ENCODE results near the gene PRKCE. TPM values are rescaled to one million over a fixed set of nuclear protein-coding genes. Genes with fewer than 3 reads are reported as not detected.

Gene PRKCE
- total RNA-seq, 1 donor from 2014 or later: 24.2 TPM

DNA sequence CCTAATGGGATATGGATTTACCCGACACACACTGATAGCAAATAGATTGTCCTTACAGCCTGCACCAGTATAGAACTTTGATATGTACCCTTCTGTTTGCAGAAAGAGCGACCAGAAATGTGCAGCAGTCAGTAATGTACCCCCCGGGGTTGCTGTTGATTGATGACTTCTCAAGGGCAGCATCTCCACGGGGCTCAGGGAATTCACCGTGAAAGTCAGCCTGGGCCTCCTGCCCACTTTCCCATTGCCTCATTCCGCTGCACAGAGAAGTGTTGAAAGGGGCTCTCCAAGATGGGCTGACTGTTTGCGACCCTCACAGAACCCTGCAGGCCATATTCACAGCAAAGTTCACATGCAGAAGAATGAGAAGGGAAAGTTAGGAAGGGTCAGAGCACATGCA, 241.3 kb downstream of the PRKCE start:
- H3K27ac Mint-ChIP-seq (ENCODE audit: unreplicated experiment): no peak overlapping the region
- TF ChIP-seq CTCF (IDR thresholded peaks at IDR 0.05; ENCODE audit: unreplicated experiment): no peak
- H3K9me3 Mint-ChIP-seq (ENCODE audit: unreplicated experiment): no peaks in the 10 kb centered on the region
- H3K4me3 Mint-ChIP-seq (ENCODE audit: unreplicated experiment): no peak overlapping the region
- H3K27me3 Mint-ChIP-seq (ENCODE audit: unreplicated experiment): peaks cover 9% of the 10 kb centered on the region
- H3K36me3 Mint-ChIP-seq (ENCODE audit: low read depth, unreplicated experiment): peaks cover 3% of the 10 kb centered on the region
- DNase-seq (ENCODE audit: low spot score): no peak
- no peaks in the 10 kb centered on the region for H3K4me1 Mint-ChIP-seq (ENCODE audit: unreplicated experiment)

DNA sequence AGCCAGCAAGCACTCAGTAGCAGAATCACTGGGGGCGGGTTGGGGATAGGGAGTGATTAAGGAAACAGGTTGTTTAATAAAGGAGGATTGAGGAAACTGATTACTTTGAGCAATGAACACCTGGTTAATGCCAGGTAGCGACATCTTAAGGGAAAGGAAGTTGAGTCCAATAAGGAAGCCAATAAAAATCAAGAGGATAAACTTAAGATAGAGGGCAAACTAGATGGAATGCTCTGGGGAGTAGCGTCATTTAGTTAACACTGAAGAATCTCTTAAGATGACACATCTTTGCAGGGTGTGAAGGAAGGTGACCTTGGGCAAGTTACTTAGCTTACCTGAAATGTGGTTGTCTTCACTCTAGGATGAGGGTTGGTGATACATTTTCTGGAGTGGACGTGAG, 242.7 kb downstream of the PRKCE start:
- Mint-ChIP-seq H3K4me1 (ENCODE audit: unreplicated experiment) (no peaks in the 10 kb centered on the region), H3K4me3 (ENCODE audit: unreplicated experiment) (no peak overlapping the region), H3K27me3 (ENCODE audit: unreplicated experiment) (peaks cover 8% of the 10 kb centered on the region), H3K36me3 (ENCODE audit: low read depth, unreplicated experiment) (peaks cover 3% of the 10 kb centered on the region), H3K9me3 (ENCODE audit: unreplicated experiment) (no peaks in the 10 kb centered on the region), H3K27ac (ENCODE audit: unreplicated experiment) (no peak overlapping the region)
- DNase-seq (ENCODE audit: low spot score): no peak
- no peak for TF ChIP-seq CTCF (IDR thresholded peaks at IDR 0.05; ENCODE audit: unreplicated experiment)

DNA sequence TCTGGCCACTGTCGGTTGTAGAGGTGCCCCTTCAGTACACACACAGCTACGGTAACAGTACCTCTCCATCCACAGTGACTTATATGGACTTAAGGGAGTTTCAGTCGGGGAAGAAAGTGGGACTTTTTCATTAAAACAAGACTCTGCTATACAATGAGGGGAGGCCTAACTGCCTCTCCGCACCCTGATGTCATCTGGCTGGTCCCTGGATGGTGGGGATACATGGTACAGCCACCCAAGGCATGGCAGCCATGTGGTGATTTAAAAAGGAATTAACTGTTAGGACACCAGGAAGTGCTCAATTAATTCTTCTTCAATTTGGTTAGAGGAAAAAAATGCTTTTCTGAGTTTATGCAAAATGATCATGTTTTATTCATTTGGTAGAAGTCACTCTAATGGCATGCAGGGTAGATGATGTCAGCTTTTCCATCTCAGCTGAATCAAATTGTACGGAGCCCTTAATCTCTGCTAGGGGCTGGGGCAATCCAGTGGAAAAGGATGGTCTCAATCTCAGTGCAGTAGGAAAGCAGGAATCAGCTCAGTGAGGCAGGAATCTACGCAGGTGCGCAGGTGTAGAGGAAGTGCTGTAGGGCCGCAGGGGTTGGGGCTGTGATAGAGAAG, 243.9 kb downstream of the PRKCE start:
- Mint-ChIP-seq H3K4me1 (ENCODE audit: unreplicated experiment) (no peaks in the 10 kb centered on the region), H3K9me3 (ENCODE audit: unreplicated experiment) (no peaks in the 10 kb centered on the region), H3K36me3 (ENCODE audit: low read depth, unreplicated experiment) (peaks cover 3% of the 10 kb centered on the region), H3K27me3 (ENCODE audit: unreplicated experiment) (peaks cover 8% of the 10 kb centered on the region), H3K4me3 (ENCODE audit: unreplicated experiment) (no peak overlapping the region), H3K27ac (ENCODE audit: unreplicated experiment) (no peak overlapping the region)
- DNase-seq (ENCODE audit: low spot score): no peak
- TF ChIP-seq CTCF (IDR thresholded peaks at IDR 0.05; ENCODE audit: unreplicated experiment): no peak

DNA sequence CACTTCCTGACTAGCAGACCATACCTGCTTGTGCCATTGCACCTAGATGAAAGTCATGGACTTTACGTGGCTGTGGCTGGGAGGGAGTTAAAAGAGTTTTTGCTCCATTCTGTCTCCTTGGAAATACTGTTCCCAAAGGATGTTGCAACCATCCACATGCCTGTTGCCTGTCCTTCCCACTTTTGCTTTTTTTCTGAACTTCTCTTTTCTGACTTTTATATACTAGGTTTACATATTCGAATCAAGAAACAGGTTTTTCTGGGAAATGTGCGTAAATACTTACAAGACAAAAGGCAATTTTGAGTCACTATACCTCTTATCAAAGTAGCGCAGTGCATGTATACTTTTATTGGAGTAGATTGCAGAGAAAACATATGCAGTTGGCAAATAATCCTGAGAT, 244.8 kb downstream of the PRKCE start:
- Mint-ChIP-seq H3K9me3 (ENCODE audit: unreplicated experiment) (no peaks in the 10 kb centered on the region), H3K4me1 (ENCODE audit: unreplicated experiment) (no peaks in the 10 kb centered on the region), H3K27ac (ENCODE audit: unreplicated experiment) (no peak overlapping the region), H3K4me3 (ENCODE audit: unreplicated experiment) (no peak overlapping the region), H3K36me3 (ENCODE audit: low read depth, unreplicated experiment) (peaks cover 3% of the 10 kb centered on the region), H3K27me3 (ENCODE audit: unreplicated experiment) (peaks cover 6% of the 10 kb centered on the region)
- no peak for TF ChIP-seq CTCF (IDR thresholded peaks at IDR 0.05; ENCODE audit: unreplicated experiment)
- no peak for DNase-seq (ENCODE audit: low spot score)

- Mint-ChIP-seq H3K4me3 (ENCODE audit: unreplicated experiment) (no peak overlapping the region), H3K27me3 (ENCODE audit: unreplicated experiment) (peaks cover 3% of the 10 kb centered on the region), H3K27ac (ENCODE audit: unreplicated experiment) (no peak overlapping the region), H3K4me1 (ENCODE audit: unreplicated experiment) (no peaks in the 10 kb centered on the region), H3K9me3 (ENCODE audit: unreplicated experiment) (no peaks in the 10 kb centered on the region), H3K36me3 (ENCODE audit: low read depth, unreplicated experiment) (no peaks in the 10 kb centered on the region)
- TF ChIP-seq CTCF (IDR thresholded peaks at IDR 0.05; ENCODE audit: unreplicated experiment): no peak
- no peak for DNase-seq (ENCODE audit: low spot score)
Measured at GRCh38 chr2:45897842-45898241, 246.4 kb downstream of the PRKCE start.

All from endothelial cell (in vitro differentiated cells).